Hair follicle dermal papilla cell (primary cell): ENCODE data around the gene FUT3. TPM values are rescaled to one million over a fixed set of nuclear protein-coding genes. Genes with fewer than 3 reads are reported as not detected.

Experiments
- total RNA-seq: library from RNA; depleted of rRNA; stranded (reverse); fragments of >200 nt; gene quantifications from 2 replicates; pipeline ENCODE4 v1.2.3, GENCODE V29; 2012

Gene FUT3
- not detected in 2 replicates for total RNA-seq

GRCh38 chr19:5851302-5851701, at the start of gene FUT3:
FUT3 (minus strand) TSS chr19:5851449.

GRCh38 chr19:5839065-5840017, 11.9 kb downstream of the FUT3 start, which contains the start of gene FUT6:
FUT6 (minus strand) TSS chr19:5839702; CDS start chr19:5832567, 7,135 bp downstream.

GRCh38 chr19:5804516-5805461, 46.5 kb downstream of the FUT3 start, which contains the start of gene NRTN:
NRTN (plus strand) TSS chr19:5805067; CDS start chr19:5824166, 19,099 bp downstream.

Other genes with a start within 250 kb of the FUT3 start
- 27.3 and 29.8 TPM in 2 replicates for gene SAFB2, start 228.7 kb downstream of the FUT3 start, total RNA-seq
- gene SAFB, start 228.4 kb downstream of the FUT3 start, total RNA-seq = 29.4 and 39.0 TPM in 2 replicates
- 24.7 and 27.2 TPM in 2 replicates for gene MICOS13, start 170.9 kb downstream of the FUT3 start, total RNA-seq
- gene HSD11B1L, start 170.4 kb downstream of the FUT3 start, total RNA-seq = 14.1 and 15.2 TPM in 2 replicates
- 142 and 198 TPM in 2 replicates for gene RPL36, start 161.2 kb downstream of the FUT3 start, total RNA-seq
- 96.9 and 103 TPM in 2 replicates for gene LONP1, start 131.3 kb downstream of the FUT3 start, total RNA-seq
- gene CATSPERD, start 130.8 kb downstream of the FUT3 start, total RNA-seq = under 0.01 TPM in 1 of 2 replicates, not detected in the other
- gene PRR22, start 66.7 kb downstream of the FUT3 start, total RNA-seq = 0.49 and 1.1 TPM in 2 replicates
- 26.3 and 30.7 TPM in 2 replicates for gene DUS3L, start 60.3 kb downstream of the FUT3 start, total RNA-seq
- 0.16 TPM in 1 of 2 replicates, not detected in the other for gene NRTN, start 46.4 kb downstream of the FUT3 start, total RNA-seq
- not detected in 2 replicates for gene FUT6, start 11.7 kb downstream of the FUT3 start, total RNA-seq
- not detected in 2 replicates for gene FUT5, start 19.1 kb upstream of the FUT3 start, total RNA-seq
- gene NDUFA11, start 52.3 kb upstream of the FUT3 start, total RNA-seq = 184 and 238 TPM in 2 replicates
- 10.8 and 11.5 TPM in 2 replicates for gene VMAC, start 53.4 kb upstream of the FUT3 start, total RNA-seq
- 27.9 and 31.5 TPM in 2 replicates for gene CAPS, start 62.8 kb upstream of the FUT3 start, total RNA-seq
- gene RANBP3, start 126.7 kb upstream of the FUT3 start, total RNA-seq = 50.6 and 63.5 TPM in 2 replicates